Sigmoid colon (tissue), 4 donors: ENCODE measurements around the gene ZNF775.

ENCODE experiments used
- EP300 ChIP-seq, 4 donors: sonication (generic); formaldehyde crosslinking; IDR thresholded peaks; one replicate each; pipeline ENCODE4 v1.6.1; 2017; ENCODE audit warnings: antibody characterized with exemption in 4 of 4
- POLR2A ChIP-seq, 2 donors: fragments of 450-650 bp; IDR thresholded peaks; one replicate each; pipeline ENCODE4 v1.6.1; 2016; ENCODE audit warnings: antibody characterized with exemption in 2 of 2, mild to moderate bottlenecking in 2 of 2, moderate library complexity in 2 of 2
- POLR2AphosphoS5 ChIP-seq, 4 donors: sonication (generic); formaldehyde crosslinking; IDR thresholded peaks; one replicate each; pipeline ENCODE4 v1.6.1; 2017; ENCODE audit warnings: antibody characterized with exemption in 4 of 4
- TF ChIP-seq, protein P1 (sequence below), 4 experiments: fragments of 450-650 bp in 3 of 4; fragments of 200-600 bp in 1 of 4; IDR thresholded peaks; one replicate each; pipeline ENCODE4 v1.5.1; 2016 to 2019; ENCODE audit warnings: antibody characterized with exemption in 4 of 4, mild to moderate bottlenecking in 3 of 4, moderate library complexity in 2 of 4

DNA sequence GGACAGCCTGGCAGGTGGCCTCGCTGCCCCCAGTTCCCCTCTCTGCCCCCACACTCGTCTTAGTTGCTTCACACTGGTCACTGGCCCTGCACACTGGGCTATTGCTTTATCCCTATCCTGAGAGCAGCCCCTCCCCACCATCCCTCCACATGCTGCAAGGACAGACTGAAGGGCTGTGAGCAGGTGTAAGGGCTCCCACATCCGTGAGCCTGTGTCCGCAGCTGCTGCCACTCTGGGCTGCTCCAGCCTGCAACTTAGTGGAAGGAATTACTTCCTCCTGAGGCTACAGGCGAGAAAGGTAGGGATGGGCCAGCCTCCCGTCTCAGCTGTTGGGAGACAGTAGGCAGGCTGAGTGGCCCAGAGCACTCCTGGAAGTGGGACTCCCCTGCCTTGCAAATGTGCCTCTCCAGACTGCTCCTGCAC is 41.5 kb upstream of the ZNF775 start:
- TF ChIP-seq, protein P1, sequence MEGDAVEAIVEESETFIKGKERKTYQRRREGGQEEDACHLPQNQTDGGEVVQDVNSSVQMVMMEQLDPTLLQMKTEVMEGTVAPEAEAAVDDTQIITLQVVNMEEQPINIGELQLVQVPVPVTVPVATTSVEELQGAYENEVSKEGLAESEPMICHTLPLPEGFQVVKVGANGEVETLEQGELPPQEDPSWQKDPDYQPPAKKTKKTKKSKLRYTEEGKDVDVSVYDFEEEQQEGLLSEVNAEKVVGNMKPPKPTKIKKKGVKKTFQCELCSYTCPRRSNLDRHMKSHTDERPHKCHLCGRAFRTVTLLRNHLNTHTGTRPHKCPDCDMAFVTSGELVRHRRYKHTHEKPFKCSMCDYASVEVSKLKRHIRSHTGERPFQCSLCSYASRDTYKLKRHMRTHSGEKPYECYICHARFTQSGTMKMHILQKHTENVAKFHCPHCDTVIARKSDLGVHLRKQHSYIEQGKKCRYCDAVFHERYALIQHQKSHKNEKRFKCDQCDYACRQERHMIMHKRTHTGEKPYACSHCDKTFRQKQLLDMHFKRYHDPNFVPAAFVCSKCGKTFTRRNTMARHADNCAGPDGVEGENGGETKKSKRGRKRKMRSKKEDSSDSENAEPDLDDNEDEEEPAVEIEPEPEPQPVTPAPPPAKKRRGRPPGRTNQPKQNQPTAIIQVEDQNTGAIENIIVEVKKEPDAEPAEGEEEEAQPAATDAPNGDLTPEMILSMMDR (IDR thresholded peaks at IDR 0.05) = no peak
- TF ChIP-seq EP300 (IDR thresholded peaks at IDR 0.05) (no peak), POLR2AphosphoS5 (IDR thresholded peaks at IDR 0.05) (no peak), POLR2A (IDR thresholded peaks at IDR 0.05) (no peak)
